Keratinocyte (primary cell): ENCODE measurements around the gene IQCE. TPM values are rescaled to one million over a fixed set of nuclear protein-coding genes. Genes with fewer than 3 reads are reported as not detected.
A peak's percentile ranks its signal among the peaks of the same experiment; 100 is the strongest.

ENCODE experiments used
- DNase-seq: peaks from one replicate; pipeline ENCODE4 v3.0.0-alpha.2; 2011; ENCODE audit warnings: low read depth, missing footprints, low spot score
- FAIRE-seq: peaks from 2 replicates; lab custom pipeline; 2011; peaks lifted over from hg19 to GRCh38; lab: Jason Lieb, UNC
- H2AFZ ChIP-seq: 2 replicates; pipeline ENCODE4 v1.6.0; 2012; ENCODE audit warnings: low read length, control low read depth, inconsistent platforms; ENCODE audit not compliant: control insufficient read depth
- H3K27ac ChIP-seq: 2 replicates; pipeline ENCODE4 v1.5.1; 2011; ENCODE audit warnings: low read length; ENCODE audit not compliant: control insufficient read depth, insufficient read depth
- H3K27me3 ChIP-seq: 3 replicates; pipeline ENCODE4 v1.6.0; 2011; ENCODE audit warnings: low read length; ENCODE audit not compliant: control insufficient read depth, insufficient read depth; ENCODE audit errors: extremely low read depth
- H3K36me3 ChIP-seq, 2 experiments: 2 replicates in 1 of 2; 3 replicates in 1 of 2; pipeline ENCODE4 v1.5.1; 2011; ENCODE audit warnings: low read length in 2 of 2, mild to moderate bottlenecking in 1 of 2; ENCODE audit not compliant: control insufficient read depth in 2 of 2, insufficient read depth in 2 of 2; ENCODE audit errors: extremely low read depth in 1 of 2
- H3K4me1 ChIP-seq: 3 replicates; pipeline ENCODE4 v1.5.1; 2011; ENCODE audit warnings: low read length; ENCODE audit not compliant: control insufficient read depth, insufficient read depth; ENCODE audit errors: extremely low read depth
- H3K4me2 ChIP-seq: 3 replicates; pipeline ENCODE4 v1.6.0; 2011; ENCODE audit warnings: low read depth, low read length; ENCODE audit not compliant: control insufficient read depth, insufficient read depth; ENCODE audit errors: extremely low read depth
- H3K4me3 ChIP-seq, 3 experiments: fragments of 200-600 bp in 1 of 3; sonication (generic) in 1 of 3; 2 replicates in 2 of 3; 3 replicates in 1 of 3; pipeline ENCODE4 v1.5.1; 2011 to 2016; ENCODE audit warnings: low read length in 3 of 3, mild to moderate bottlenecking in 3 of 3, control low read depth in 2 of 3, inconsistent platforms in 1 of 3, low read depth in 1 of 3, mixed read lengths in 1 of 3, mixed run types in 1 of 3, moderate library complexity in 1 of 3; ENCODE audit not compliant: control insufficient read depth in 2 of 3, insufficient read depth in 2 of 3; ENCODE audit errors: extremely low read depth in 1 of 3
- H3K79me2 ChIP-seq: 2 replicates; pipeline ENCODE4 v1.6.0; 2012; ENCODE audit warnings: low read length; ENCODE audit not compliant: control insufficient read depth, insufficient read depth
- H3K9ac ChIP-seq: 3 replicates; pipeline ENCODE4 v1.6.0; 2011; ENCODE audit warnings: low read length; ENCODE audit not compliant: control insufficient read depth, insufficient read depth; ENCODE audit errors: extremely low read depth
- H3K9me1 ChIP-seq: 3 replicates; pipeline ENCODE4 v1.6.0; 2011; ENCODE audit warnings: low read length; ENCODE audit not compliant: control insufficient read depth, insufficient read depth; ENCODE audit errors: extremely low read depth
- H3K9me3 ChIP-seq: 2 replicates; pipeline ENCODE4 v1.5.1; 2012; ENCODE audit warnings: low read depth, low read length; ENCODE audit not compliant: control insufficient read depth
- H4K20me1 ChIP-seq: 3 replicates; pipeline ENCODE4 v1.6.0; 2011; ENCODE audit warnings: low read length; ENCODE audit not compliant: control insufficient read depth, insufficient read depth; ENCODE audit errors: extremely low read depth
- EZH2 ChIP-seq: IDR thresholded peaks from one replicate; pipeline ENCODE4 v1.6.1; 2012; ENCODE audit warnings: inconsistent platforms, mild to moderate bottlenecking, low read length, moderate library complexity
- dilution Hi-C: fragments of 300-500 bp; cut with MboI; formaldehyde crosslinking; loops from one replicate; pipeline ENCODE4 v1.7.0; 2020; ENCODE audit warnings: low sequenced_read_pairs; ENCODE audit not compliant: extremely low pct_ligation_motif_present
- polyA plus RNA-seq, 5 experiments: library from polyadenylated mRNA; depleted of rRNA in 3 of 5; stranded (reverse) in 3 of 5; stranded (forward) in 1 of 5; unstranded in 1 of 5; fragments of >200 nt; gene quantifications; 1 replicate in 1 of 5; 2 replicates in 3 of 5; 3 replicates in 1 of 5; pipeline versions ENCODE4 v1.2.1 to v1.2.3, GENCODE V29; 2011 to 2012; ENCODE audit warnings: missing spikeins in 2 of 5, low read depth in 1 of 5, low replicate concordance in 1 of 5
- TF ChIP-seq, protein P1 (sequence below), 3 experiments: IDR thresholded peaks in 1 of 3; conservative IDR thresholded peaks in 1 of 3; optimal IDR thresholded peaks in 1 of 3; 2 replicates in 2 of 3; 3 replicates in 1 of 3; pipeline versions ENCODE3 to v1.5.1; 2011; ENCODE audit warnings: low read length in 3 of 3, mild to moderate bottlenecking in 3 of 3, moderate library complexity in 2 of 3, control low read depth in 1 of 3, inconsistent platforms in 1 of 3; ENCODE audit not compliant: insufficient read depth in 2 of 3; ENCODE audit errors: extremely low read depth in 1 of 3

The IQCE gene
- polyA plus RNA-seq, 1 donor (not counting 4 experiments of a cell fraction or from before 2014, with no cell fraction given), result 5.2 TPM

DNA sequence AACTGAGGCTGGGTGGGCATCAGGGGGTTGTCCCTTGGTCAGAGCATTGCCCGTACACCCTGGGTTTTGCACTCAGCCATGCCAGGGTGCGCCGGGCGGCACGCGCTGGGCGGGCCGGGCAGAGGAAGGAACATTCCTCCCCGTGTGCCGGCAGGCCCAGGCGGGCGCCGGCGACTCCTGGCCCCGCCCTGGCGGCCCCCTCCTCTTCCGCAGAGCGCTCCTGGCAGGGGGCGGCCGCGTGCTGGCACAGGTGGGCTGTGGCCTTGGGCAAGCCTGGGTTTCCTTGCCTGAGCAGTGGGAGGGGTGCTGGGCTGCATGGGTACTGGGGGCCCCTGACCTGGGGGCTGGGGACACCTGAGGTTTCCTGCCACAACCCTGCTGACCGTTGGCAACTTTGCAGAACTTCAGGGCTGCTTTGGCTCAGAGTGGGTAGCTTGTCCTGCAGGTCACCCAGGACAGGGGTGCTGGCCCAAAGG, 35.3 kb upstream of the IQCE start:
- peak overlapping the region; percentile 7 to 57 (median 31) for H3K4me3 ChIP-seq
- H3K36me3 ChIP-seq, result peaks cover 5 to 6% of the 10 kb centered on the region in 2 experiments
- peak; percentile 43 for FAIRE-seq
- peak overlapping the region; percentile 96 for H3K4me2 ChIP-seq
- no peak for DNase-seq
- no peak overlapping the region for H2AFZ ChIP-seq
- peak overlapping the region; percentile 95 for H3K27ac ChIP-seq
- no peaks in the 10 kb centered on the region for H3K27me3 ChIP-seq
- peak overlapping the region; percentile 79 for H3K9ac ChIP-seq
- H3K9me3 ChIP-seq, result no peaks in the 10 kb centered on the region
- no peaks in the 10 kb centered on the region for H3K9me1 ChIP-seq
- peaks cover 7% of the 10 kb centered on the region for H4K20me1 ChIP-seq
- peaks cover 50% of the 10 kb centered on the region for H3K4me1 ChIP-seq
- TF ChIP-seq, protein P1, sequence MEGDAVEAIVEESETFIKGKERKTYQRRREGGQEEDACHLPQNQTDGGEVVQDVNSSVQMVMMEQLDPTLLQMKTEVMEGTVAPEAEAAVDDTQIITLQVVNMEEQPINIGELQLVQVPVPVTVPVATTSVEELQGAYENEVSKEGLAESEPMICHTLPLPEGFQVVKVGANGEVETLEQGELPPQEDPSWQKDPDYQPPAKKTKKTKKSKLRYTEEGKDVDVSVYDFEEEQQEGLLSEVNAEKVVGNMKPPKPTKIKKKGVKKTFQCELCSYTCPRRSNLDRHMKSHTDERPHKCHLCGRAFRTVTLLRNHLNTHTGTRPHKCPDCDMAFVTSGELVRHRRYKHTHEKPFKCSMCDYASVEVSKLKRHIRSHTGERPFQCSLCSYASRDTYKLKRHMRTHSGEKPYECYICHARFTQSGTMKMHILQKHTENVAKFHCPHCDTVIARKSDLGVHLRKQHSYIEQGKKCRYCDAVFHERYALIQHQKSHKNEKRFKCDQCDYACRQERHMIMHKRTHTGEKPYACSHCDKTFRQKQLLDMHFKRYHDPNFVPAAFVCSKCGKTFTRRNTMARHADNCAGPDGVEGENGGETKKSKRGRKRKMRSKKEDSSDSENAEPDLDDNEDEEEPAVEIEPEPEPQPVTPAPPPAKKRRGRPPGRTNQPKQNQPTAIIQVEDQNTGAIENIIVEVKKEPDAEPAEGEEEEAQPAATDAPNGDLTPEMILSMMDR (optimal IDR thresholded peaks at IDR 0.05 in 1 of 3, IDR thresholded peaks at IDR 0.05 in 1 of 3, conservative IDR thresholded peaks at IDR 0.05 in 1 of 3; ENCODE audit: extremely low read depth in 1 of 3, insufficient read depth in 2 of 3, low read length in 3 of 3), result no peak
- TF ChIP-seq EZH2, result no peak
- dilution Hi-C loops, result no loop called here
- H3K79me2 ChIP-seq, result peaks cover 20% of the 10 kb centered on the region

DNA sequence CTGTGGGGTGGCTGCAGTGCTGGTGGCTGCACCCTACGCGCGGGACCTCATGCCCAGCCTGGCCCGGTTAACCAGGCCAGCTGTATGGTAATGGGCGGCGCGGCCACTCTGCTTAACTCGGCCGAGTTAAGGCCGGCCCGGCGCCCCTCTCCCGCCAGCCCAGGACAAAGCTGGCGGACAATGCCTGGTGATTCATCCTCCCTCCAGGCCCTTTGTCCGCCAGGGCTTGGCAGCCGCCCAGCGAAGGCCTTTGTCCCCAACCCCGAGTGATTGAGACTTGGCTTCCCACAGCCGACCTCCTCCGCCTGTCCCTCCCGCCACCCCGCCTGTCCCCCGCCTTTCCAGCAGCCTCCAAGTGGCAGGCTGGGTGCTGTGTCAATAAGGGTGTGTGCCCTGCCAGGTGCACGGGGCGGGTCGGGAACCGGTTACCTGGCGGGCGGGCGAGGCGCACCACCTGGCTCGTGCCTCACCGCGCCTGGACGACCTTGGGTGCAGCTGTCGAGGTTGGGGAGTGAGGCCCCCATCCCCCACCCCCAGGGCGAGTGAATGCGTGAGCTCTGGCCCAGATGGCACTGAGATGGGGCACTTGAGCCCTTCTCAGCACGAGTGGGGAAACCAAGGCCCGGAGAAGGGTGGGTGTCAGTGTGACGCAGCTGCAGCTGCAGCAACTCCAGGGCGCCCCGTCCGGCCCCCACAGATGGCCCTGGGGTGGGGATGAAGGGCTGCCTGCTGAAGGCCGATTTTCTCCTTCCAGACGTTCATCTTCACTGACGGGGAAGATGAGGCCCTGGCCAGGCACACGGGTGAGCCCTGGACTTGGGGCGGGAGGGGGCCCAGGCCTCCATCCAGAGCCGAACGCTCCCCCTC, 34.6 kb upstream of the IQCE start:
- peaks cover 10 to 11% of the 10 kb centered on the region in 2 experiments for H3K36me3 ChIP-seq
- H3K9ac ChIP-seq, result peak overlapping the region; percentile 79
- TF ChIP-seq EZH2, result no peak
- TF ChIP-seq, protein P1 (optimal IDR thresholded peaks at IDR 0.05 in 1 of 3, IDR thresholded peaks at IDR 0.05 in 1 of 3, conservative IDR thresholded peaks at IDR 0.05 in 1 of 3; ENCODE audit: extremely low read depth in 1 of 3, insufficient read depth in 2 of 3, low read length in 3 of 3), result no peak
- peaks cover 7% of the 10 kb centered on the region for H4K20me1 ChIP-seq
- dilution Hi-C loops, result no loop called here
- H3K27ac ChIP-seq, result peak overlapping the region; percentile 95
- DNase-seq (no peak), FAIRE-seq (peak; percentile 32)
- peak overlapping the region; percentile 96 for H3K4me2 ChIP-seq
- H3K4me1 ChIP-seq, result peaks cover 53% of the 10 kb centered on the region
- no peaks in the 10 kb centered on the region for H3K9me1 ChIP-seq
- H3K79me2 ChIP-seq, result peaks cover 20% of the 10 kb centered on the region
- H2AFZ ChIP-seq, result no peak overlapping the region
- no peaks in the 10 kb centered on the region for H3K27me3 ChIP-seq
- no peaks in the 10 kb centered on the region for H3K9me3 ChIP-seq
- H3K4me3 ChIP-seq, result peak overlapping the region; percentile 7 to 57 (median 31)
